NCI-H82 (cell line): ENCODE results near the gene BSND.

Source experiments
- DNase-seq: peaks from one replicate; lab custom pipeline; 2025; lab: John Stamatoyannopoulos, UW

BSND gene

DNA sequence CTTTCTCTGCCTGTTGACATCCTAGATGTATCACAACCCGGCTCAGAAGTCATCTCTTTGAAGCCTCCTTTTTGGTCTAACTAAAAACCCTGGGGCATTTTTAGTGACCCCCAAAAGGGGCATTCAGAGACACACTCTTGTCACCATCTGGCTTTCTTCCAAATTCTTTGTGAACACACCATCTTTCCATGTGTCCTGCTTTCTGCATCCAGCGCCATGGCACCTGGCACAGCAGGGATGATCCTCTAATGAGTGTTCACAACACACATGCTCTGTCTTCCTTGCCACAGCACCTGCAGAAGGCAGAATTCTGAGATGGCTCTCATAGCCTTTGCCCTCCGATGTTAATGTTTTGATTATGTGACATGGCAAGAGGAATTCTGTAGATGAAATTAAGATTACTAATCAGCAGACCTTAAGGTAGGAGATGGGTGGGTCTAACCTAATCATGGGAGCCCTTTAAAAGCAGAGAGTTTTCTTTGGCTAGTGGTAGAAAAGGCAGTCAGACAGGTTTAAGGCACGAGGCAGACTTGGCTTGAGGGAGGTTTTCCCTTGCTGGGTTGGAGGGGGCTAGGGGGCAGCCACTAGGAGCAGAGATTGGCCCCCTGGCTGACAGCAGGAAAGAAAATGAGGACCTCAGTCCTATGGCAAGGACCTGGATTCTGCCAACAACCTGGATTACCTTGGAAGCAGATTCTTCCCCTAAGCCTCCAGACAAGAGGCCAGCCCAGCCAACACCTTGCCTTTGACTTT, 23.2 kb upstream of the BSND start:
- peak; percentile 47 for DNase-seq

DNA sequence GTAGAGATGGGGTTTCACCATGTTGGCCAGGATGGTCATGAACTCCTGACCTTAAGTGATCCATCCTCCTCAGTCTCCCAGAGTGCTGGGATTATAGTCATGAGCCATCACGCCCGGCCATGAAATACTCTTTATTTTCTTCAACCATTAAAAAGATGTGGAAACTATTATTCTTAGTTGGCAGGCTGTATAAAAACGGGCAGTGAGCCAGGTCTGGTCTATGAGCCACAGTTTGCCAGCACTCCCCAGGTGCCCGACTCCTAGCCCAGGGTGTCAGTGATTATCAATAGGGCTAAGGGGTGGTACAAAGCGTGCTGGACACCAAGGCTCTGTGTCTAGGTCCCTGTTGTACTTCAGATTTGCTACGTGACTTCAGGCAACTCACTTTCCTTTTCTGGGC, 22.0 kb upstream of the BSND start:
- no peak for DNase-seq

DNA sequence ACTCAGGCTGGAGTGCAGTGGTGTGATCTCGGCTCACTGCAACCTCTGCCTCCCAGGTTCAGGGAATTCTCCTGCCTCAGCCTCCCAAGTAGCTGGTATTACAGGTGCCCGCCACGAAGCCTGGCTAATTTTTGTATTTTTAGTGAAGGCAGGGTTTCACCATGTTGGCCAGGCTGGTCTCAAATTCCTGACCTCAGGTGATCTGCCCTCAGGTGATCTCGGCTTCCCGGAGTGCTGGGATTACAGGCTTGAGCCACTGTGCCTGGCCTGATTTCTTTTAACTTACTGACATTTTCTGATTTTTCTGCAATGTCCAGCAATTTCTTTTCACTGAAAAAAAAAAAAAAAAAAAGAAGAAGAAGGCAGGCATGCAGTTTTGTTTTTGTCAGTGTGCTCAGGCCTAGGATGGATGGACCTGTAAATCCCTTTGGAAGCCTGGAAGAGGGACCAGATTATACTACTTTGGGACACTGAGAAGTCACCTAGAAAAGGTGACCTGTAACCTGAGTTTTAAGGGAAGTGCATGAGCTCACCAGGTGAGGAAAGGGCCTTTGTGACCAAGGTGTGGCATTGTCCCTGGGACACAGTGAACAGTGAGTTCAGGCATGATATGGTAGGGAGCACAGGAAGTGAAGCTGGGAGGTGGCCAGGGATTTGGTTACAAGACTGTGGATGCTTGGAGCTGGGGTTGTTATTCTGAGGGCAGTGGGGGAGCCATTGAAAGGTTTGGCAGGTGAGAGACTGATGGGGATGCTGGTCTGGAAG, 21.0 kb upstream of the BSND start:
- no peak for DNase-seq

DNA sequence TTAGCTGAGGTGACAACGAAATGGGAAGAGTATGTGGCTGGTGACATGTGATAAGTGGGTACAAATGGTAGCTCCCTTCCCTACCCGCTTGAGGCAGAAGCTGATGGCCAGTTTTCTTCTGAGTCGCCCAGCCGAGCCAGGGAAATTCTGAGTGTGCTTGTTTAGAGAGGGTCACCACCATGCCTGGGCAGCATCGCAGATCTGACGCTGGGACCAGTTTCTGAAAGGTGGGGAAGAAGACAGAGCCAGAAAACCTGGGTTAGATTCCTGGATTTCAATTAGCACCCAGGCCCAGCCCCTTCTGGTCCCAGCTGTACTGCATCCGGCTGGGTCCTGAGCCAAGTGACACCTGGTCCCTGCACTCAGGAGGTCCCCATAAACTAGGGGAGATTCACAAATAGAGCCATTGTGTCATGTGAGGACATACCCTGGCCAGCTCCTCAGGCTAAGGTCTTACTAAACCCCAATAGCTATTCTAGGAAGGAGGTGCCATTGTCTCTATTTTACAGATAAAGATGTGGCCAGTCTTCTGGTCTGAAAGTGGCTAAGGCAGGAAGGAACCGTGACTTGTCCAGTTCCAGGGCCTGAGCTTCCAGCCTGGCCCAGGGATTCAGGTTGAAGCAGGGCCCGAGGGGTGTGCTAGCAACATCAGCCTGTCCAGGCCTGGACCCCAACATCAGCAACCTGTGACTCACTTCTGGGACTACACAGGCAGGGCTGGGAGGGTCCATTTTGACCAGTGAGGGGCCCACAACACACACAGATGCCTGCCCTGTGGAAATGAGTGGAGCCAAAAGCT, 20.0 kb upstream of the BSND start:
- DNase-seq = no peak

DNA sequence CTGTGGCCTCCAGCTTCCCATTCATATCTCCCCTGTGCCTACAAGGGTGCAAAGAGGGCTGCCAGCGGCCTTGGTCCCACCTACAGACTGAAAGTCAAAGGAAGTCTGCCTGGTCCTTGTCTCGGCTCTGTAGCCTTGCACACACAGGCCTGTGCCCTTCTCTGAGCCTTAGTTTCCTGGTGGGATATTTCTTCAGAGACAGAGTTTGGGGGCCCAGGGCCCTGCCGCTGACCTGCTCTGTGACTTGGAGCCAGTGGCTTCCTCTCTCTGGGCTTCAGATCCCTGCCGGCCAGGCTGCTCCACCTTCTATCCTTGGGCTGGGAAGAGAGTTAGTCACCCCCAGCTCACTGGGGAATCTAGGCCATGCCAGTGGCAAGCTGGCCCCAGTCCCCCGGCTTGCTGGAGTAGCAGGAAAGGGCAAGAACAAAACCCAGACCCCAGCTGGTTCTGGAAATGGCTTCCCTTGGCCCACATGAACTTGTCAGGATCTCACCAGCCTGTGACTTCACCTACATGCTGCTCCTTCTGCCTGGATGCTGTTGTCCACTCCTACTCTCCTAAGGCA, 19.3 kb upstream of the BSND start:
- DNase-seq = no peak

DNA sequence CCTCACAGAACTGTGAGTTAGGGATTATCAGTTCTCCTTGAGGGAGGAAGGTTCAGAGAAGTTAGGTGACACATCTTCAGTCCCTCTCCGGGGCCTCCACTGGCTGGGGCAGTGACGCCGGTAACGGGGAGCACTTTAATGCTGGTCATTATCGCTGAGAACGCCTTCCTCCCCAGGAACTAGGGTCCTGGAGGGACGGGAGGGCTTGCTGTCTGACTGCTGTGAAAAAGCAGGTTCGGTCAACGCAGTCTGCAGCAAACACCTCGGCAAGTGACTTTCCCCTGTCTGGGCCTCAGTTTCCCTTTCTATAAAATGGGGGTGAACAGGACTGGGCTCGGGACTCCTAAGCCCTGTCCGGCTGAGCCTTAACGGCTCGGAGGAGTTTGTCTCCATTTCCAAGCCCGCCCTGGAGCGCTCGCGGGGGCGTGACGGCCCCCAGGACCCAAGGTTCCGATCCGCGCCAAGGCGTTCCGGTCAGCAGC, 18.6 kb upstream of the BSND start:
- no peak for DNase-seq

DNA sequence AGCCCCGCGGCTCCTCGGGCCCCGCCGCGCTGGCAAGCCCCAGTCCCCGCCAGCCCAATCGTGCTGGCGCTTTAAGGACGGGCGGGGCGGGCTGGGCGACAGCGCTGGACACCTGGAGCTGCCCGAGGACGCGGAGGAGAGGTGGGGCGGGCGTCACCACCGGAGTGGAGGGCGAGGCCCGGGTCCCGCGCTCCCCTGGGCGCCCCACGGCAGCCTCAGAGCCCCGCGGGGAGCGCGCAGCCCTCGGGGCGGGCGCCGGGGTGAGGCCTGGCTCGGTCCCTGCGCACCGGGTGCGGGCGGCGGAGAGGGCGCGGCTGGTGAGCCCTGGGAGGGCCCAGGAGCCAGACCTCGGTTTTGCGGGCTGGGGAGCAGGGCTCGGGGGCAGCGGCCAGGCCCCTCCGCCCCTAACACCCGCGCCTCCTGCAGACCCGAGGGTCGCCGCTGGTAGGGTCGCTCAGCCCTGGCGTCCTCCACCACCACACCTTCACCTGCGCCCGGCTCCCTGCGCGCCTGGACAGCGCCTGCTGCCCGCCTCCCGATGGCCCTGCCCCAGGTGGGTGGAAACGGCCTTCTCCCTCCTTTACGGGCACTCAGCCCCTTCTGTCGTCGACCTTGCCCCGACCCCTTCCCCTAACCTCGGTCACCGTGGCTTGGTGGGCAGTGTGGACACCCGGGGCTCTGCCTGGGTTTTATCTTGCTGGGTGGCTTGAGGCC, 18.0 kb upstream of the BSND start, which contains the start of gene TMEM61:
TMEM61 (plus strand) TSS at position 101 of the 714 bp plus-strand sequence; CDS start at position 539, 438 bp downstream.
- no peak for DNase-seq

DNA sequence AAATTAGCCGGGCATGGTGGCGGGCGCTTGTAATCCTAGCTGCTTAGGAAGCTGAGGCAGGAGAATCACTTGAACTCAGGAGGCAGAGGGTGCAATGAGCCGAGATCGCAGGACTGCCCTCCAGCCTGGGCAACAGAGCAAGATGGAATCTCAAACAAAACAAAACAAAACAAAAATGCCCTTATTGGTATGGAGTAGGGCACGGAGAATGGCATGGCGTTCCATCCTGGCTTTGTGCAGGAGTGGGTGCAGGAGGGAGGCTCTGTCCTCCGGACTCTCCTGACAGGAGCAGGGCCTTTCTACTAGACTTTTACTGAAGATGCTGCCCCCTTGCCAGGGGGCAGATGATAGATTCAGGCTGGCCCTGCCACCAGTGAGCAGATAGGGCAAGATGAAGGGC, 17.3 kb upstream of the BSND start:
- no peak for DNase-seq

DNA sequence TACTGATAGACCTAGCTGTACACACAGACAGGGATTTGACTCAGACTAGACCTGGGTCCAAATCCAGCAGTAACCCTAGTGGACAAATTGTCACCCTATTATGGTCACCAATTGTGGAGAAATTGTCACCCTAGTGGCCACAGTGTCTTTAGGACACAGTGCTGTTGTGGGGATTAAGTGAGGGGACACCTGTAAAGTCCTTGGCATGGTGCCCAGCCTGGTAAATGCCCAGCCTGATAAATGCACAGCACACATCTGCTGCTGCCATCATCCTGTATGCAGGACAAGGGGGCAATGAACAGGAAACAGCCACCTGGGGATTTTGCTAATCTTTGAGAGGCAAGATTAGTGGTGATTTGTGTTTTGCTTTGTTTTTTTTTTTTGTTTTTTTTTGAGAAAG, 16.0 kb upstream of the BSND start:
- peak; percentile 96 for DNase-seq

DNA sequence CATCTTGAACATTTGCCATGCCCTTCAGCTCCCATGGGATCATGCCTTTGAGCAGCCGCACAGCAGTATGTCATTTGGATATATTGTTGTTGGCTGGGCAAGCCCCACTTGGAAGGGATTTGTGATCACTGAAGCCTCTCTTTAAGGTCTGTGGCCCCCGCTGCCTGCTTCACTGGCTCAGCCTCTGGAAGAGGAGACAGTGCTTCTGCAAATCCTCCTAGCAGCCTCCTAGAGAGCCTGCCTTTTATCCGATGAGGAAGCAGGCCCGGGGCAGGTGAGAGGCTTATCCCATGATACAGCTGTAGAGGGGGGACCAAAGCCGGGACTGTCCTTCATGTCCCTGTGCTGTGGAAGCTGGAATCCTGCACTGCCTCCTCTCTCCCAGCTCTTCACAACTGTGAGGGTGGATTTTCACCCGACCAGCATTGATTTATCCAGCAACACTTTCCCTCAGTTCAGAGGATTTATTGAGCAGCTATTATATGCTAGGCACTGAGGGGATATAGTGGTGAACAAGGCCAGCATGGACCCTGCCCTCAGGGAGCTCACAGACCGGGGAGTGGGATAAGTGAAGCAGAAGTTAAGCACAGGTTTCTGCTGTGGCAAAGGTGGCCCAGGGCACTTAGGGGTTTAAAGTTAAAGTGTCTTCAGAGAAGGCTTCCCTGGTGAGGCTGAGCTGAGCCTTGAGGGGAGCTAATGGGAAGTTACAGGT, 14.4 kb upstream of the BSND start:
- peak; percentile 89 for DNase-seq

DNA sequence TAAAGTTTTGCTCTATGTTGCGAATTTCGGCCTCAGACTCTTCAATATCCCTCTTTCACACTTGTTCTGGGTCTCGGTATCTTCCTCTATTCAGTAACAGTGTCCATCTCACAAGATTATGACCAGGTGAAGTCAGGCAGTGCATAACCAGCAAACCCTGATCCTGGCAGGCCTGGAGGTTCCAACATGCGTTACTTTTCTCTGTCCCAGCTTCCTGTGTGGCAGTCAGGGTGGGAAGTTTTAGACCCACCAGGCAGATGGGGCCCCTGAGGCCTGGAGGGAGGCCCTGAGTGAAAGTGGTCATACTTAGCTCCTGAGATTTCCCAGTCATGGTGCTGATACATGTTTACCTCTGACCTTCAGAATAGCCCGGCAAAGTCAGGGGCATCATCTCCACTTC, 13.2 kb upstream of the BSND start:
- no peak for DNase-seq

DNA sequence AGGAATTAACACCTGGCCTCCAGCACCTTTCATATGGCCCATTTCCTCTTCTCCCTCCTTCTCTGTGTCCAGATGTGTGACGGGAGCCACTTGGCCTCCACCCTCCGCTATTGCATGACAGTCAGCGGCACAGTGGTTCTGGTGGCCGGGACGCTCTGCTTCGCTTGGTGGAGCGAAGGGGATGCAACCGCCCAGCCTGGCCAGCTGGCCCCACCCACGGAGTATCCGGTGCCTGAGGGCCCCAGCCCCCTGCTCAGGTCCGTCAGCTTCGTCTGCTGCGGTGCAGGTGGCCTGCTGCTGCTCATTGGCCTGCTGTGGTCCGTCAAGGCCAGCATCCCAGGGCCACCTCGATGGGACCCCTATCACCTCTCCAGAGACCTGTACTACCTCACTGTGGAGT, 12.7 kb upstream of the BSND start:
- DNase-seq = no peak

DNA sequence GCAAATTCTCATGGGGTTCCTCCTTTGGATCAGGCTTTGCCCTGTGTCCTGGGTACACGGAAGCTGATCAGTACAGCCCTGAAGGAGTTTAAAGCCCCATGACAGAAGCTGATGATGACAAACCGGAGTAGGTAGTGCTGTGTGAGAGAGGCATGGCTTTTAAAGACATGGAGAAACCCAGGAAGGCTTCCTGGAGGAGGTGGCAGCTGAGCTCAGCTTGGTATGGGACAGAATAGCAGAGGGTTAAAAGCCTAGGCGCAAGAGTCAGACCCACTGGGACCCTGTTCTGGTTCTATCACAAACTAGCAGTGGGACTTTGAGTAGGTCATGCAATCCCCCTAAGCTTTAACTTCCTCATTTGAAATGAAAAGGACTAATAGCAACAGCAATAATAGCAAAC, 12.2 kb upstream of the BSND start:
- DNase-seq = no peak

DNA sequence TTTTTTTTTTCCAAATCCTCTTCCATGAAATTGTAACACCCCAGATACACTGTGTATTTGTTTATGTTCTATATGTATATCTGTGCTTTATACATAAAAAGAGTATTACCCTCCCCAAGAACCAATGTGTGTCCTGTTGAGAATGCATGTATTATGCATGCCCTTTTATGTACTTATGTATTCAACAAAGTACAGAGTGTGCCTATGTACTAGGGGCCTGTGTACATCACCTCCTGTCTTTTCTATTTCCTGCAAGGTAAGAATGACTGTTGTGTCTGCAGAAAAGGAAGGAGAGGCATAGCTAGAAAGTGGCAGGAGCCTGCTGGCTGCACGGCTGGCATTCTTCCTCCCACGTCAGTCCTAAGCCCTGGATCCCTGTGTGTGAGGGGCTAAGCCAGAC, 11.3 kb upstream of the BSND start:
- DNase-seq = peak; percentile 16

DNA sequence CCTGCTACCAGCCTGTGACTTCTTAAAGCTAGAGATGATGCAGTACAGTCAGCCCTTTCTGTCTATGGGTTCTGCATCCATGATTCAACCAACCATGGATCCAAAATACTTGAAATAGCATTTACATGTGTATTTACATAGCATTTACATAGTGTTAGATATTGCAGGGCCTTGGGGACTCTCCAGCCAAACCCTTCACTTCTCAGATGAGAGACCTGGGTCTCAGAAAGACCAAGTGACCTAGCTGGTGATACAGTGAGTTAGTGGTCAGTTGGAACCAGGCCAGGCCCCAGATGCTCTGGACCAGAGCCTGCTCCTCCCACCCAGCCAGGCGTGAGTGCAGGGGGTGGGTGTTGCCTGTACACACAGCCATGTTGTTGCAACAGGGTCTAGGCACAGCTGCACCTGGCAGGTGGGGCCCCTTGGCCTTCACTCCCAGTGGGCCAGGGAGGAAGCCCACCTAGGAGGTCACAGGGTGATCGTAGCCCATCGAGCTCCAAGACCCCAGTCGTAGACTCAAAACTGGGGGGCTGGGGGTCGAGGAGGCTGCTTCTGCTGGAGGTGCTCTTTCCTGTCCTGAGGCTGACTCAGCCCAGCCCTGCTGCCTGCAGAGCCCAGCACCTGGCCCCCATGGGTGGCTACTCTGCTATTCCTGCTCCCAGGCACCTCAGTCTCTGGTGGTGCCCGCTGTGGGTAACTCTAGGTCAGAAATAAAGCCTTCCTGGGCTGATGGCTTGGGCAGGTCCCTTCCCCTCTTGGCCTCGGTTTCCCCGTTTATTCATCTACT, 10.6 kb upstream of the BSND start:
- DNase-seq = no peak

DNA sequence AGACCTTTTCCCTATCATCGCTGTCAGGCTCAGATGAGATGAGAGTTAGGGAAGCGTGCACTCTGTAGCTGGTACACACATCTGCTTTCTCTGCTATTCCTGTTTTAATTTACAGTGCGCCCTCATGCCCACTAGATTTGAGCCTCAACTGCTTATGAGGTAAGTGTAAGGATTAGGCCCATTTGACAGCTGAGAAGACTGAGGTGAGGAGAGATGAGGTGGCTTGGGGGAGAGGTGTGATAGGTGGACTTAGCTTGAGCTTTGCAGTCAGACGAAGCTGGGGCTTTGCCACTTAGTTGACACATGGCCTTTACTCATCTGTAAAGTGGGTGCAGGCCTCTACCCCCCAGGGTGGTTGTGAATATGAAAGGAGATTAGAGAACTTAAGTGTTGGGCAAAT, 9.8 kb upstream of the BSND start:
- DNase-seq = no peak

DNA sequence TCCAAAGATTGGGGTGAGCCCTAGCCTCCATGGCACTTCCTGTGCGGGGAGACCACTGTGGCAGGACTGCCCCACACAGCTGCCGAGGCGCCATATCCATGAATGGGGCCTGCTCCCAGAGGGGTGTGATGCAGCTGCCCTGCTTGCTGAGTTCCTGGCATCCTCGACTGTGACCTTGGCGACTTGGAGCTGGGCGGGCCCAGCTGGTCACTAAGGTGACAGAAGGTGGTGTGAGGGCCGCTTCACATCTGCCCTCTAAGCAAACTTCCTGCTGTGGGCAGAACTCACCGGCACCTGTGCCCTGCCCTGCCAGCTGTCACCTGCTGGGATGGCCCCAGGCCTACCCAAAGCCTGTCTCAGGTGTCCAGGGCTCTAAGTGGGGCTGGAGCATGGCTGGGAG, 9.3 kb upstream of the BSND start:
- DNase-seq = no peak

DNA sequence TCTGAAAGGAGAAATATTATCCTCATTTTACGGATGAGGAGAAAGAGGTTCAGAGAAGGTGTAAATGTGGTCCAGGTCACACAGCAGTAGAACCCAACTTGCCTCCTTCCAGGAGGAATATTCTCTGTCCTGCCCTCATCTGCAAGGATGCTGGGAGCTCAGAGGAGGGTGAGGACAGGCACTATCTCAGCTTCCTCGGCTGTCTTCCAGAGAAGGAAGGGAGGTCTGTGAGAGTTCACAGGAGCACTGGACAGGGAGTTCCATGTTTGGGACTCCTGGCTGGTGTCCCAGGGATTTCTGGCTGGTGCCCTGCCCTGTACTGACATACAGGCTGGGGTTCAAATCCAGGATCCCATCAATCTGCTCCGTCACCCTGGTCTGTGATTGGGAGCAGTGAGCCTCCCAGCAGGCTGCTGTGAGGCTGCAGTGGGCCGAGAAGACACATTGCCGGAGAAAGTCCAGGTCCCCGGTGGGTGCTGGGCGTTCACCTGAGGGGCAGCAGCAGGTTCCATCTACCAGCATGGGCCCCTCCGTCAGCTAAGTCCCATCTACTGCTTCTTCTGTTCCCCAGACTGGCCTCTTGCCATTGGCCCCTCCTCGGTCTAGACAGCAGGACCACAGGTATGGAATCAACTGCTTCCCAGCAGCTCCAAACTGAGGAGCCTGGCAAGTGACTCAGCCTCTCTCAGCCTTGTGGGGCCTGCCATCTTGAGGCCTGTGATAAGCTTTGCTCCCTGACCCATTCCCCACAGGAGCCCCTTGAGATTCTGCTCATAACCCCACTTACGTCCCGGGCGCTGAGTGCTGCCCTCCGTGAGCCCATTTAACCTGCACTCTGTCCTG, 8.5 kb upstream of the BSND start:
- DNase-seq = no peak

DNA sequence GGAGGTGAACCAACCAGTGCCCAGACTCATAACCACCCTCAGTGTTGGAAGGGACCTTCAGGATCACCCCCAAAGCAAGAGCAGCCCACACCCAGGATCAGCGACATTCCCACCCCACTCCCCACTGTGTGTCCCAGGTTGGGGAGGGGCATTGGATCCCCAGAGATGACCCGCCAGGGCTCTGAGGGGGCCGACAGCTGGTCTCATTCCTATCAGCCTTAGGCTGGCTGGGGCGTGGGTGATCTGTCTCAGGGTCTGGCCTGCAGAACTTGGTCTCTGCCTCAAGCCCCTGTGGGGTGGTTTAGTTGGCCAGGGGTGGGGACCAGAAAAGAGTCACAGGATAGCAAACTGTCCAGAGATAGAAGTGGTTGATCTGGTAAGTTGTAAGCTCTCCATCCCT, 7.8 kb upstream of the BSND start:
- DNase-seq = no peak
